Measurements from ENCODE around the gene CYTH1.
A peak's percentile ranks its signal among the peaks of the same experiment; 100 is the strongest.
"Not testable (repeated sequence)": the region's sequence is repeated elsewhere in the genome, so short reads cannot be mapped to it uniquely, and the experiment has no call there.

Gene CYTH1

DNA sequence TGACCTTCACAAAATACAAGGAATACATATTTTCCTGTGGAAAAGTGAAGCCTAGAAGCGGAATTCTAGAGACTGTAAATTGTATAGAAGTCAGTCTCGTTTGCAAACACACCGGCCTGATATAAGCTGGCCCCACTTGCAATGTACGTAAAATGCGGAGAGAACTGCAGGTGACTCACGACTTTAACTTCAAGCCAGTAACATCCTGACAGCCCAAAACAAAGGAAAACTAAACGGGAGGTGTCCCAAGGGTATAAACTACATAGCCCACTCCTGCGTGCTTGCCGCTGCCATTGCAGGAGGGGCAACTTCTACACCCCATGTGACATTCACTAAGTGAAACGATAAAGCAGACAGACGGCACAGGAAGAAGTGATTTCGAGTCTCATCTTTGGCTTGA lies 101.6 kb downstream of the CYTH1 start:
- no peak for DNase-seq

DNA sequence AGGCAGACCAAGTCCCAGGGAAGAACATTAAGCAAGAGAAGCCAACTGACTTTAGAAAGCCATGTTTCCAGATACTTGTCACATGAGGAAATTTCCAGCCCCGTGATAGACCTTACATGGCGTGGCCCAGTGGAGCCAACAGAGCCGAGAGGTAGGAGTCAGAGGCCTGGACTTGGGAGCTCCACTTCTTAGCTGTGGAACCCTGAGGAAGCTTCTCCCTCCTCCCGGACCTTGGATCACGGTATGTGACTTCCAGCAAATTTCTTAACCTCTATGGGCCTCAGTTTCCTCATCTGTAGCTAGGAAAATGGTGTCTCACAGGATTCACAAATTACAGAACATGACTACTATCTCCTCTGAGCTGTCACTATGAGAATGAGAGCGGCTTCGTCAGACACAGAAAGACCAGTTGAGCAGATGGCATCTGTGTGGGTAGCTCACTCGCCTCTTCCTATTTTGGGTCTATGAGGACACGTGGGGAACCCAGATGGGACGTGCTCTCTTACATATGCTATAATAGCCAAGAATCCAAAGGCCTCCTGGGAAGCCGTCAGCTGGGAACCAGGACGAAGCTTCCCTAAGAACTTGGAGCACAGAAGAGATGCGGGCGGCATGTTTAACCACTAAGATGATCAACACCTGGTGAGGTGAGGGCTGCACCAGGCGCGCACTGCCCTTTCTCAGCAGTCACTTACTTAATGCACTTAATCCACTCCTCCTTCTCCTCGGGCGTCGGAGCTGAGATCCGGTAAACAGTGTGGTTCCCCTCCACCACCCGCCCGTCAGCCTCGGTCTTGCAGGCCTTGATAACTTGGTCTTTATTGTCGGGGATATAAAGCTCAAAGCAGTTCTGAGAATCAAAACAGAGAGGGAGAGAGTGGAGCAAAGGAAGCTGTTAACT lies 102.3 kb downstream of the CYTH1 start:
- no peak for DNase-seq

DNA sequence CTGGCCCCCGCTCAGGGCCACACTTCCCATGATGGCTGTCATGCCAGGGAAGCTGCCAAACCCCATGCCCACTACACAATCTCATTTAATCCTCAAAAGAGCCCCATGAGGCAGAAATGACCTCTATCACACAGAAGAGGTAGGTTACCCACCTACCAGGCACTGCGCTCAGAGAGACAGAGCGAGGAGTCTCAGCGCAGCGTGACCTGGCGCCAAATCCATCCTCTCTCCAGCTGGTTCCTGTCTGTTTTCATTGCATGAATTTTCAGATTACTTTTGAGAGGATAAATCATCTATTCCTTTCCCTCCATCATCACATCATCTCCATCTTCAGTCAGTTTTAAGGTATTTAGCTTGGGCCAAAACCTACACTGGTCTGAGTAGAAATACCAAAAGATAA lies 103.4 kb downstream of the CYTH1 start:
- no peak for DNase-seq

DNA sequence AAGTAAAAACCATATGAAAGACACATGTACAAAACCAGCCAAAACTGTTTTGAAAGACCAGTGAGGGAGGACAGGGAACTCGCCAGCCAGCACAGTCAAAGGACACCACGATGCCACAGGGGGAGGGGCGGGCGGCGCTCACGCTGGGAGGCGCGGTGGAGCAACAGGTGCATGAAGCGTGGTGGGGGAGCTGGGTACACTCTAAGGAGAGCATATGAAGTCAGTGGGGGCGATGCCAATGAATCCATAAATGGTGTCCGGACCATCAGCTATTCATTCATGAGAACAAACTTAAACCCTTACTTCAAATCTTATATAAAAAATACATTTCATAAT lies 103.9 kb downstream of the CYTH1 start:
- DNase-seq = no peak

DNA sequence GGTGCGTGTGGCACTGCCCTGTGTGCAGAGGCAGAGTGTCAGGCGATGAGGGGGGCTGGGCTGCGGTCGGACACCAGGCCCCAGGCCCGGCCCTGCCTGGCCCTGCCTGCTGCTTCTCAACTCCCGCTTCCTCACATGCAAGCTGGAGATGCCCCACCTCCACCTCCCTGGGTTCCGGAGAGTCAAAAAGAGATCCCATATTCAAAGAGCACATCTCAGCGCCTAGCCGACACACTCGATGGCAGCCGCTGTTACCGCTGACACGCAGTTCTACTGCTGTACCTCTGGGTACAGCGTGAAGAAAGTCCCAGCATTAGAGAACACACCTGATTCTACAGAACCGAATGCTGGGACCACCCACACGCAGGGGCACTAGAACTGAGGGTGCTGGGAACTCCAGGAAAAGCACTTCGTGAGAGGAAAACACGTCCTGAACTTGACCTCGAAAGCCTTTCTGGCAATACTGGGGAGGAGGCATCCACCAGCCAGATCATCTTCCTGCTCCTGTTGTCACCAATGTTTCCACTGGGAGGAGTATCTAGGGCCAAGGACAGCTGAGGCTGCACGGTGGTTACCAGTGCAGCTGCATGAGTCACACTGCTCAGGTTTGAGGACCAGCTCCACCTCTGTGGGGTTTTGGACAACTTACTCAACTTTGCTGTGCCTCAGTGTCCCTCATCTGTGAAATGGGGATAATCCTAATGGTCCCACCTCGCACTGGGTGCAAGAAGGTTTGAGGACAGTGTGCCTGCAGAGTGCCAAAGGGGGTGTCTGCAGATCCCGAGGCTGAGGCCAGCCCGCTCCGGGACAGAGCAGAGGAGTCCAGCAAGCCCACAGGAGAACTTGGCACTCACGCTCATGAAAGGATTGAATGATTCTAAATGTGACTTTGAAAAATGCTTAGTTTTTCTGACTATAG lies 104.5 kb downstream of the CYTH1 start:
- no peak for DNase-seq

DNA sequence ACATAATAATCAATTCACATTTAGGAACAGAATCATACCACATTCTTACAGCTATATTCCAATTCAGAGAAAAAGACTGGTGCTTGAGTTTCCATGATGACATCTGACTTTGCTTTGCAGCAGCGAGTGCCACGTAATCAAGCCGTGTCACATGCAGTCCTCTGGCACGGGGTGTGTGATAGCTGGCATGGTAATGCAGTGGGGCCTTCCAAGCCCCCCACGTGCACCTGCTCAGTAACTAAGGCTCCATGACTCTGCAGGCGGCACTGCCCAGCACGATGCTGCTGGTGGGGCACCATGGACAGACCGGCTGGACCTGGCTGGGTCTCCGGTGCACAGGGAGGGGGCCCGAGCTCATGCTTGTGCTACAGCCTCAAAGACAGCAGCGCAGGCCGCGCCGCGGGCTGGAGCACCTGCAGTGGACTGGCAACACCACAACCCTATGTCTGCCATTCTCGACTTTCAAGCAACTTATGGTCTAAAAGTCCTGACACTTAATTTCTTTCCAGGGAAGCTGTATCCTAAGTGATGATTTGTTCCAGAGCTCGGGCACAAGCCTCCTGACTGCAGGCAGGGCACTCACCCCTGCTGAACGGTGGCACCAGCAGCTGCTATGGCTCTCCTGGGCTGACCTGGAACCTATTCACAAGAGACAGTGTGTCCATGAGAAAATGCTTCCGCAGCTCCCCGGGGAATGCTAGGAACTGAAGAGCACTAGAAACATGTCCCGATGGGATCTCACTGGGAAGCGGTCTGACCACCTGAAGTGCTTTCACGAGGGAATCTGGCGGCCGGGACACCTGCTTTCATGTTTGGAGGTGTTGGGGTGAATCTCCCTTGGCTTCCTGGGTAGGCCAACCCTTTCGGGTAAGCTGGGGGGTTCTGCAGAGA lies 105.4 kb downstream of the CYTH1 start:
- DNase-seq = no peak

DNA sequence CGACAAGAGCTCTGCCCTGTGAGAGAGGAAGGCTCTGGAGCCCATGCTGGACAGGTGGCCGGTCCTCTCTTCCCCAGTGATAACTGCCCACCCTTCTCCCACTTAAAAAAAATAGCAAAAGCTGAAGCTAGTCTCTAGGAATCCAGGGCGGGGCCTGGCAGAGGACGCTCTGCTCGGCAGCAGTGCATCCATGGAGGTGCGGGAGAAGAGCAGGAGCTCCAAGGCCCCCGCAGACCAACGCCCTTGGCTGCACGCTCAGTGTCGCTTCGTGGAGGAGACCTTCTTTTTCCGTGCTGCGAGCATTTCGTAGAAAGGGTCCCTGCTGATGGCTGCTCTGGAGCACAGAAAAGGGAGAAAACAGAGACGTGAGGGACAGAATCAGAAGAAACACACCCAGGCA lies 106.2 kb downstream of the CYTH1 start:
- no peak for DNase-seq

DNA sequence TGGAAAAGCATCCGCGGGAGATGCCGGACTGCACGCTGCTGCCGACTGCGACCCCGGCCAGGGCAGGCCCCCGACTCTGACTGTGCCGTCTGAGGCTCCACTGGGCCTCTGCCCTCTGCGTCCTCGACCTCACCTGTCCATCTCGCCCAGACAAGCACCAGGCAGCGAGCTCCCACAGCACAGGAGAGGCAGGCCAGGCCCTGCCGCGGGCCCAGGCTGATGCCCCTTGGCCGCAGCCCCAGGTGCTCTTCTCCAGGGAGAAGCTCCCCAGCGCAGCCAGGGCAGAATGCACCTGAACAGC lies 106.8 kb downstream of the CYTH1 start:
- DNase-seq = no peak

DNA sequence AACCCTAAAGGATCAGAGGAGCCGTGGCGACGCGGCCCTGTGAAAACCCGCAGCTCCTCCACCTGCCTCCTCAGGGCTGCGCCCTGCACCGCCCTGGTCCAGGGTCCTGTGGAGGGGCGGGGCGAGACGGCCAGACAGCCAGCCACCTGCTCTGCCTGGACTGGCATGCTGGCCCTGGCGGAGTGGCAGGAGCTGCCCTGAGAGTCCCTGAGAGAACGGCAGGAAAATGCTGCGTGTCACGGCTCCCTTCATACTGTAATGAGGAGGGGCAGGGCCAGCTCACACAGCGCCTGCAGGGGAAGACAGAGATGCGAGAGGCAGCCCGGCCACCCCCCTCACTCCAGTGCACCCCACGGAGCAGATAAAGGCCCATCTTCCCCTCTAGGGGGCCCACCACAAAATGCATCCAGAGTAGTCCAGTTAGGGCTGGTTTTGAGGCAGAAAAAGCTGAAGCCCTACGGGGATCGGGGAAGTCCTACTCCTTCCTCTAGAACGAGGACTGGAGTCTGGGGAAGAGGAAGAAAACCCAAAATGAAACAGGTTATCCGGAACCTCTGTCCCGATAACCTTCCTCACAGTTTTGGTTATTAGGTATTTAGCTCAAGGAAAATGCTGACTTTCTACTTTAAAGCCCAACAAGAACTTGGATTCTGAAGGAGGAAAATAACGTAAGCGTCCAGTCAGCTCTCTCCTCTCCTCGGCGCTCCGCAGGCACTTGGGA lies 107.3 kb downstream of the CYTH1 start:
- DNase-seq = no peak

DNA sequence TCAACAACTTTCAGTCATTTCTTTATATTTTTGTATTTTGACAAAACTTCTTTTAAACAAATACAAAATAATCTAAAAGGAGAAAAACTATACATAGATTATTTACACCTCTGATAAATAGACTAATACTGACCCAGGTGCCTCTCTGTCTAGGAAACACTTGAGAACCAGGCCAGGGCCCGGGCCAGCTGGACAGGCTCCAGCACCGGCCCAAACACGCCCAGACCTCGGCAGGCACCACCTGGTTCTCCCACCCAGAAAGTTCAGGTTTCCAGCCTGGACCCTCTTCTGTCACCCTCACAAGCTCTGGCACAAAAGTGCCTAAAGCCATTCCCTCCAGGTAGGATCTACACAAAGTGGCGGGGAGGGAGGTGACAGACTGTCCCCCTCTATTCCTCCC lies 107.9 kb downstream of the CYTH1 start:
- DNase-seq = peak; percentile 21

DNA sequence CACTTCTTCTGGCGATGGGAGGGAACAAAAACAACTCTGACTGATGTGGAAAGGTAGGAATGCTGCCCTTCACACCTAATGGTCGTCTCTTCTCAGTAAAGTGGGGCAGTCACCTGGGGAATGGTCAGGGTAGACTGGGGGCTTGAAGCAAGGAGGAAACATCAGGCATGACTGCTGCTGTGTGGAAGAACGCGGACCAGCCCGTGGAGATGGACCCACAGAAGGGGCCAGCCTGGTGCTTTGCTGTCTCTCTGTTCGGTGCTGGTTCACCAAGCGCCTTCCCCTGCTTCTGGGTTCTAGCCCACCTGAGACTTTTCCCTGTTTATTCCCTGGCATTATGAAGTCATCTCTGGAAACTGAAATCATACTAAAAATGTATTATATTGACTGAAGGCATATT lies 108.7 kb downstream of the CYTH1 start:
- DNase-seq = no peak

DNA sequence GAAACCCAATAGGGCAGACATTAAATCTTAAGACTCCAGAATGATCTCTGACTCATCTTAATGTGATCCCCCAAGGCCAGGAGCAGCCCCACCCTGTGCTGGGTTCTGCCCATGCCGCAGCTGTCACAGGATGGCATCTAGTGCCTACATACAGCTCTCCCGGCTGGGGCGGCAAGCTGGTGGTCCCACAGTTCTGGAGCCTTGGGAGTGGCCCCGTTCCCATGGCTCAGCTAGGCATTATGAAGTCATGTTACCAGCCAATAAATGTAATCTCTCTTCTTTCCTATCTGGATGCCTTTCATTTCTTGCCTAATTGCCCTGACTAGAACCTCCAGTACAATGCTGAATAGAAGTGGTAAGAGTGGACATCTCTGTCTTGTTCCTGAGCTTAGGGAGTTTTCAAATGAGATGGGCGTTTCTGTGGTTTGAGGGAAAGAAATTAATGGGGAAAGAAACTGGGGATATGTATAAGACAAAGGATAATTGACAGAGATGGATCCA lies 109.2 kb downstream of the CYTH1 start:
- DNase-seq = no peak

DNA sequence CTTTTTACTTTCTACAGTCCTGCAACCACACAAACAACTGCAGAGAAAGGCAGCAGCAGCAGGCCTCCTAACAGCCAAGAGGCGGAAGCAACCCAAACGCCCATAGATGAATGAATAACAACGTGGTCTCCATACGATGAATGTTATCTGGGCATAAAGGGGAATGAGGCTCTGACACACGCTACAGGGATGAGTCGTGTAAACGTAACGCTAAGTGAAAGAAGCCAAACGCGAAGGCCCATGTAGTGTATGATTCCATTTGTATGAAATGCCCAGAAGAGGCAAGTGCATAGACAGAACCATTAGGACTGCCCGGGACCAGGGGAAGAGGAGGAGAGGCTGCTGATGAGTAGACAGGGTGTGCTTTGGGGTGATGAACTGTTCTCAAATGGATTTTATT lies 110.1 kb downstream of the CYTH1 start:
- DNase-seq = no peak

DNA sequence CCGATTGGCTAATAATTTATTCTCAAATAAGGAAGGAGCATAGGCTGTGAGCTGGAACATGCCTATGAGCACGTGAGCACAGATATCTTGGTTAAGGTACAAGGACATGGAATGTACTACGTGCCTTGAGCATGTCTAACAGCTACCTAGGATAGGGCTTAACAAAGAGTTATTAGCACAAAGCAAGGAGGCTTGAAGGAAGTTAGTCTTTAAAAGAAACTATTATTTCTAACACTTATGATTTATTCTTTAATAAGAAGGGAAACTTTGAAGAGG lies 110.4 kb downstream of the CYTH1 start:
- DNase-seq = not testable (repeated sequence)

DNA sequence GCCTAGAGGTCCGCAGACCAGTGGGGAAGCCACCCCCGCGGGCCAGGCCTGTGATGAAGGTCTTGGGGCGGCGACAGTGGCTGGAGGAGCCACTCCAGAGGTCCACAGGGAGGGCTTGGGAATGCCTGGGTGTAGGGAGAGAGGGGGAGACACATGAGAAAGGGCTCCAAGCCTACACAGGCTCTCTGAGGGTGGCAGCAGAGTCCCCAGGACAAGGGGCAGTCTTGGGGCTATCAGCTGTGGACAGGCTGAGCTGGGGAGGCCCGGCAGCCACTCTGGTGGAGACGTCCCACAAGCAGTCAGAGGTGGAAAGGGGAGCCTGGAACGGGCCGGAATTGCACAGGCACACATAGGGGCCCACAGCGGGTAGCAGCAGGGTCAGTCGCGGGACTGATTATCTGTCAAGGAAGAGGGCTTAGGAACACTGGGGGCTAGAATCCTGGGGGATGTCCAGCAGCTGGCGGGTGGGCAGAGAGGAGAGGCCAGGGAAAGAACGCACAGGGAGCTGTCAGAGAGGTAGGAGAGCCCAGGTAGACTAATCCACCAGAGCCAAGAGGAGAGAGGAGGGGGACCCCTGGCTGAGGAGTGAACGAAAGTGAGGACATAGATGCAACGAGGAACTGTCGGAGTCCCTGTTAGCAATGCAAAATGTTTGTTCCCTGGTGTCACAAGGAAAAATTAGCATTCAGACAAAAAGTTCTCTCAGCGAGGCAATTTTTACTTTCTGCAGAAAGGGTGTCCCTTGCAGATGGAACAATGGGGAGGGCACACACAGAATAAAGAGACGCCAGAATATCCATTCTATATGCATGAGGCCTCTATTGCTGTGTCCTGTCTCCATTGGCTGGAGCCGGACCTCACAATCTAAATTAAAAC lies 111.0 kb downstream of the CYTH1 start:
- no peak for DNase-seq

DNA sequence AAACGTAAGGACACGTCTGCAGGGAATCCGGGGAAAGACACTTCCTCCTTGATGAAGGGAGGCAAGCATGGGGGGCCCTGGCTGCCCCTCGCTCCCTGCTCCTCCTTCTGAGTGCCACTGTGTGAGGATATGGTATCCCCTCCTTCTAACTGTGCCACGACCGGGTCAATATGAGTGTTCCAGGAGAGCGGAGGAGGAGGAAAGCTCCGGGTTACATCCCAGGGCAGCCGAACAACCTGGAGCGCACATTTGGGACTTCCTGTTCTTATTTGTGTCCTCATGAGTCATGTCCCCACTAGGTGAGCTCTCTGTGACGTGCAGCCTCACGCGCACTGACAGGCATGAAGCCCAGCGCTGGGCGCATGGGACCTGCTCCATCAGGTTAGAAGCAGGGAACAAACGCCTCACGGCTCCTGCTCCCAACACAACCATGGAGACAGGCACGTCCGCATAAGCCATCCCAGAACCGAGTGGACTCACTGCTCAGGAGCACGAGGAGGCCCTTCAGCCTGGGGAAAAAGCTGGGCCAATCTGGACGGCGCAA lies 112.0 kb downstream of the CYTH1 start:
- DNase-seq = no peak

DNA sequence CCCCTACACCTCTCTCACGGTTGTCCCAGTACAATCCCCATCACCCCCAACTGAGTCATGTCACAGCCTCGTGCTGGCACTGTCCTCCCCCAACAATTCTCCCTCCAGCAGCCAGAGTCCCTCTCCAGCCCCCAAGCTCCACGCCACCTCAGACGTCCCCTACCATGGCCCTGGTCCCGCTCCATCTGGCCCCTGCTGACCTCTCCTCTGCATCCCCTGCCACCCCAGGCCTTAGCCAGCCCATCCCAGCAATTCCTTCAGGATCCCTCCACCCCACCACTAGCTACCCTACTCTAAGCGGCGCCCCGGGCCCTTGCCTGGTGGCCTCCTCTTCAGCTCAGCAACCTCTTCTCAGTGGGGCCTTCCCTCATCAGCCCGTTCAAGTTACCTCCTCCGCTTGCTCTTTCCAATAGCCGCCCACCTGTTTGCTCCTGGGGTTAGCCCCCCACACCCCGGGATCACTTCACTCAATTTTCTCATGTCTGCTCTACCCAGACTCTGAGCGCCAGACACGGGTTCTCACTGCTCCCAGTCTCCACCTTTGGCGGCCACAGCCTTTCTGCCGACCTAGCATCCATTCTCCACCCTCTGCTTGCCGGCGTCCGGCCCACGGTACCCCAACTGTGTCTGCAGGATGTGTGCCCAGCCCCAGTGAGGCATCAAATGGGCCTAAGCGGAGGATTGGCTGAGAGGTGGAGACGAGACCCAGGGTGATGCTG lies 112.7 kb downstream of the CYTH1 start:
- DNase-seq = no peak

DNA sequence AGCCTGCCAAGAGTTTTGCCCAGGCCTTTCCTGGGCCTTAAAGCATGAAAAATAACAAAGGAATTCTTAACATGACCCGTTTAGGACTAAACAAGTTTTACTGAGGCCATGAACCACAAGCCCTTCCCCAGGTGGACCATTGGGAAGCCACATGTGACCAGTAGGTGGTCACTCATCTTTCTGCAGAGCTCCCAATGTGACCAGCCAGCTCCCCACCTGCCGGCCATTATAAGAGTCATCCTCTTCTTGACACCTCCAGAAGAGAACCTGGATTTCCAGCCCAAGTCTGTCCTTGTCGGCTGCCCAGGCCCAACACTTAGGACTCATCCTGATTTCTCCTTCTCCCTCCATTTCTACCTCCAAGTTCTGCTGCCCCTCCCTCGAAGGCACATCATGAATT lies 113.2 kb downstream of the CYTH1 start:
- no peak for DNase-seq

DNA sequence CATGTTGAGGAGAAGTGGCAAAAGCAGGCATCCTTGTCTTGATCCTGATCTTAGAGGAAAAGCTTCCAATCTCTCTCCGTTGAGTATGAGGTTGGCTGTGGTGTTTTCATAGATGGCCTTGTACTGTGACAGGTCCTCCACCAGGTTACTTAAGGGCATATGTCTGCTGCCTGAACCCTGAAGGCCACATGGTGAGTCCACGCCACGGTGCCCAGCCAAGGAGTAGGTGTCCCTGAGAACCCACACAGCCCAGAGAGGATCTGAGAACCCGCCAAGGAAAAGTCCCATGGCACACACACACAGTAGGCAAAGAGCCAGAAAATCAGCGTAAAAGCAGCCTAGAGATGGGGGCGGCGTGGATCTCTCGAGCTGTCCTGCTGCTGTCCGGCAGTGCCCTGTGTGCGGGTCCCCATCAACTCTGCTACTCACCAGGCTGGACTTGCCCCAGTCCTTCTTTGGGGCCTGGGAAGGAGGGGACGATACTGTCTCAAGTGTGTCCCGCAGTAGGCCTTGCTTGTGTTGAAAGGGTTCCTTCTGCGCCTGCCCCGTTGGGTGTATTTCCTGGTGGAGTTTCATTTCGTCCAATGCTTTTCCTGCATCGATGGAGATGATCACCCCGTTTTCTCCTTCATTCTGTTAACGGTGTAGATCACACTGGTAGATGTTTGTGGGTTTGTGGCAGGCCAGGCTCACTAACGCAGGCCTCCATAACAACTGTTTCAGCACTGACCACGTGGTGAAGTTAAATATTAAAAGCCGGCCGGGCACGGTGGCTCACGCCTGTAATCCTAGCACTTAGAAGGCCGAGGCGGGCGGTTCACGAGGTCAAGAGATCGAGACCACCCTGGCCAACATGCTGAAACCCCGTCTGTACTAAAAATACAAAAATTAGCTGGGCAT lies 114.1 kb downstream of the CYTH1 start:
- no peak for DNase-seq

DNA sequence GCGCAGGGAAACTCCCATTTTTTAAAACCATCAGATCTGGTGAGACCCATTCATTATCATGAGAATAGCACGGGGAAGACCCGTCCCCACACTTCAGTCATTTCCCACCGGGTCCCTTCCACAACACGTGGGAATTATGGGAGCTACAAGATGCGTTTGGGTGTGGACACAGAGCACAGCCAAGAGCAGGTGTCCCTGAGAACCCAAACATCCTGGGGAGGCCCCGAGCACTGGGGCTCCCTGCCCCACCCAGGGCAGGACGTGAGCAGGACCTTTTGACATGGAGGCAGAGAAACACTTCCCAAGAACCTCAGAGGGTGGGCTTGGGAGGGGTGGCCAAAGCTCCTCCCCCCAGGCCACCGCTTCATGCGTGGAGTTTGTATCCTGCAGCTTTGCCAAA lies 115.0 kb downstream of the CYTH1 start:
- no peak for DNase-seq

Data from DMS 273 treated with DMSO at 0.1 percent for 48 hours (cell line).